22Rv1 (cell line): ENCODE results near the gene XPC.

Experiments used
- H3K27ac ChIP-seq: fragments of 450-650 bp; 2 replicates; pipeline ENCODE4 v1.5.1; 2017
- ZFX ChIP-seq: fragments of 450-650 bp; IDR thresholded peaks from 2 replicates; pipeline ENCODE4 v1.6.1; 2017; ENCODE audit warnings: antibody characterized with exemption, borderline replicate concordance
- TF ChIP-seq, protein P1 (sequence below): fragments of 450-650 bp; IDR thresholded peaks from 2 replicates; pipeline ENCODE4 v1.5.1; 2017; ENCODE audit warnings: mild to moderate bottlenecking

The XPC gene

DNA sequence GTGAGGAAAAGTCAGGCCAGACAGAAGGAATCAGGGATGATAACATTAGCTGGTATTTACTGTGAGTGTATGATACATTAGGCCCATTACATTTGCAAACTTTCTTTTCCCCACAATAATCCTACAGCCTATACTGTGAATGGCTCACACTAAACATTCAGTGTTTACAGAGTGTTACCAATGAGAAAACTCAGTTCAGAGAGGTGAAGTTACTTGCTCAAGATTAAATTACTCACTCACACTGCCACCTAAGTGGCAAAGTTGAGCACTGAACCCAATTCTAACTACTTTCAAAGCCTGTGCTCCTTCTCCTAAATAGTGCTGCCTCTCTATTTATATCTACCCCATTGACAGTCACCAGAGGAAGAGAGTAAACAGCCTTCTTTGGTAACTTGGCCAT lies 8.5 kb downstream of the XPC start:
- H3K27ac ChIP-seq = no peak overlapping the region
- TF ChIP-seq, protein P1, sequence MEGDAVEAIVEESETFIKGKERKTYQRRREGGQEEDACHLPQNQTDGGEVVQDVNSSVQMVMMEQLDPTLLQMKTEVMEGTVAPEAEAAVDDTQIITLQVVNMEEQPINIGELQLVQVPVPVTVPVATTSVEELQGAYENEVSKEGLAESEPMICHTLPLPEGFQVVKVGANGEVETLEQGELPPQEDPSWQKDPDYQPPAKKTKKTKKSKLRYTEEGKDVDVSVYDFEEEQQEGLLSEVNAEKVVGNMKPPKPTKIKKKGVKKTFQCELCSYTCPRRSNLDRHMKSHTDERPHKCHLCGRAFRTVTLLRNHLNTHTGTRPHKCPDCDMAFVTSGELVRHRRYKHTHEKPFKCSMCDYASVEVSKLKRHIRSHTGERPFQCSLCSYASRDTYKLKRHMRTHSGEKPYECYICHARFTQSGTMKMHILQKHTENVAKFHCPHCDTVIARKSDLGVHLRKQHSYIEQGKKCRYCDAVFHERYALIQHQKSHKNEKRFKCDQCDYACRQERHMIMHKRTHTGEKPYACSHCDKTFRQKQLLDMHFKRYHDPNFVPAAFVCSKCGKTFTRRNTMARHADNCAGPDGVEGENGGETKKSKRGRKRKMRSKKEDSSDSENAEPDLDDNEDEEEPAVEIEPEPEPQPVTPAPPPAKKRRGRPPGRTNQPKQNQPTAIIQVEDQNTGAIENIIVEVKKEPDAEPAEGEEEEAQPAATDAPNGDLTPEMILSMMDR = no peak
- no peak for TF ChIP-seq ZFX

DNA sequence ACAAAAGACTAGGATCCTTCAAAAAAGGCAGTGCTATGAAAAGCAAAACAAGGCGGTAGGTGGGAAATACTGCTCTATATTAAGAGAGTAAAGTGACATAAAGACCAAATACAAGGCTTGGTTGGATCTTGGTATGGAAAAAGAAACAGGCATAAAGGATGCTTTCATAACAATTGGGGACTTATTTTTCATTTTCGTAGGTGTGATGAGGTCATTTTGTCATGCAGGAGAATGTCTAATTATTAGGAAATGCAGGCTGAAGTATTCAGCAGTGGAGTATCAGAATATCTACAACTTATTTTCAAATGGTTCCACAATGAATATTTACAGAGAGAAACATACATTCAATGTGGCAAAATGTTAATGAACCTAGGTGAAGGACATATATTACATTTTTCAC lies 9.0 kb downstream of the XPC start:
- TF ChIP-seq, protein P1 = no peak
- TF ChIP-seq ZFX = no peak
- H3K27ac ChIP-seq = no peak overlapping the region

DNA sequence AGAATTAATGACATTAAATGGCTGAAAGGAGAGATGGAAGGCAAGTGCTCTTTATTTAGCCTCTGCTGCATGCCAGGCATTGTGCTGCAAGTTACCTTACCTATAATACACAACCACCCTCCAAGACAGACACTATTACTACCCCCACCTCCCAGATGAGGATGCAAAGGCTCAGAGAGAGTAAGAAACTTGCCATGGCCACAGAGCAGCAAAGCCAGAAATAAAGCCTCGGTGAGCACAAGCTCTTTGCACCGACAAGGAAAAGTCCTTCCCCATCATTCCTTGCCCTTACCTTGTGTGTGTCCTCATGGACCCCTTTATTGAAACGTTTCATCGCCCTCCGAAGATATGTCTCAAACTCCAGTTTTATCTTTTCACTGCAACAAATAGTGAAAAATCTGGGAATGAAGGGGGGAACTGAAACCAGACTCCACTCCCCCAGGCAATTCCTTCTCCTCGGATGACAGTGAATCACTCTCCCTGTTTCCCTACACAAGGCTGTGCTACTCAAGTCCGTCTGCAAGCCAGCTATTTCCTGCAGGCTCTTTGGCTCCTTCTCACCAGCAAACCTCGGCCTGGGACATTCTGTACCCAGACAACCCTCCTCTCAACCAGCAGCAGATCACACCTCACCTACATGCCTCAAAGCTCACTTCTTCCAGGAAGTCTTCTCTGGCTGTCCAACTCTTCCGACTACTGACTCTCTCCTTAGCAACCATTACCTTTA lies 11.4 kb downstream of the XPC start:
- no peak overlapping the region for H3K27ac ChIP-seq
- TF ChIP-seq ZFX = no peak
- TF ChIP-seq, protein P1 = no peak

DNA sequence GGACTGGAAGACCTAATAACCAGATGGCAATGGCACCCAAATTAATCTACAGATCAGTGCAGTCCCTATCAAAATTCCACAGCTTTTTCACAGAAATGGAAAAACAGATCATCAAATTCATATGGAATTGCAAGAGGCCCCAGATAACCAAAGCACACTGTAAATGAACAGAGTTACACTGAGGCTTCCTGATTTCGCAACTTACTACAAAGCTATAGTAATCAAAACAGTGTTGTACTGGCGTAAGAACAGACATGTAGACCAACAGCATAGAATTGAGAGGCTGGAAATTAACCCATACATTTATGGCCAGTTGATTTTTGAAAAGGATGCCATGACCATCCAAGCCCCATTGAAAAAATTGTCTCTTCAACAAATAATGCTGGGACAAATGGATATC lies 16.2 kb downstream of the XPC start:
- TF ChIP-seq, protein P1 = no peak
- no peak for TF ChIP-seq ZFX

DNA sequence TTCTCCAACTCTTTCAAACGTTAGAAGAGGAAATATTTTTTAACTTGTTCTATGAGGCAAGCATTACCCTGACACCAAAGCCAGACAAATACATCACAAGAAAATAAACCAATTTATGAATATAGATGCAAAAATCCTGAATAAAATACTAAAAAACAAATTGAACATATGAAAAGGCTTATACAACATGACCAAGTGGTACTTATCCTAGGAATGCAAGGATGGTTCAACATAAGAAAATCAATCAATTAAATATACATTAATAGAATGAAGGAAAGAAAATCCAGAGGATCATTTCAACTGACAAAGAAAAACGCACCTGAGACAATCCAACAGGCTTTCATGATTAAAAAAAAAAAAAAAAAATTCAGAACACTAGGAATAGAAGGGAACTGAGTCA lies 17.1 kb downstream of the XPC start:
- no peak overlapping the region for H3K27ac ChIP-seq
- no peak for TF ChIP-seq ZFX
- TF ChIP-seq, protein P1 = no peak

More for the DNA sequence above, 16.2 kb downstream of the XPC start:
- no peak overlapping the region for H3K27ac ChIP-seq

DNA sequence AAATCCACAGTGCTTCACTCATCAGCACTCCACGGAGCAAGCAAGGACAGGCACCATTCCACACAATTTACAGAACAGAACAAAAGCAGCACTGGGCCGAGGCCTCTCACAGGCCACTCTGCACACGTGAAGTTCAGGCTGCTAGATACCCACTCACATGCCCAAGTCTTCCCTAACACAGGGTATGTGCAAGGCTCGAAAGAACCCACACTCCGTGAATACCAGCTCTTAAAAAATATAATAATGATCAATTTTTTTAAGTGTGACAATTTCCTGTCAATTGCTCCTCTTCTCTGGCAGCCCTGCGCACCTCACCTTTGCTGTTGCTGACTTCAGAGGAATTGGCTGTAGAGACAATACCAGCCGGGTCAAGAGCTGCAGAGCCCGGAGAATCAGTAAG lies 19.0 kb downstream of the XPC start:
- TF ChIP-seq ZFX = no peak
- no peak overlapping the region for H3K27ac ChIP-seq

DNA sequence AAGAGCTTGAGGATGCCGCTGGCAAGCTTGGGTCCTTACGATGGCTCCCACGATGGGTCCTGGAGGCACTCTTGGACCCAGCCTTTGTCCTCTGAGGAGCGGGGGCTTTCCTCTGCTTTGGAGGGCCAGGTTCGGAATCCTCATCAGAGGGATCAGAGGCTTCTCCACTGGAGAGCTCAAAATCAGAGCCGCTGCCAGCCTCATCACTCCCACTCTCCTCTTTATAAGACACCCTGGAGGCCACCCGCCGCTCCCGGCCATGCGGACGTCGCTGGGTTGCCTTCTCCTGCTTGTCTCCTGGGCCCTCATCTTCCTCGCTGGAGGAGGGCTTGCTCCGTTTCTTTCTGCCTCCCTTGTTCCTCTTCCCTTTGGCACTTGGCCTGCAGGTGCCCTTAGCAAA lies 20.0 kb downstream of the XPC start:
- TF ChIP-seq, protein P1 = no peak
- TF ChIP-seq ZFX = no peak
- no peak overlapping the region for H3K27ac ChIP-seq

DNA sequence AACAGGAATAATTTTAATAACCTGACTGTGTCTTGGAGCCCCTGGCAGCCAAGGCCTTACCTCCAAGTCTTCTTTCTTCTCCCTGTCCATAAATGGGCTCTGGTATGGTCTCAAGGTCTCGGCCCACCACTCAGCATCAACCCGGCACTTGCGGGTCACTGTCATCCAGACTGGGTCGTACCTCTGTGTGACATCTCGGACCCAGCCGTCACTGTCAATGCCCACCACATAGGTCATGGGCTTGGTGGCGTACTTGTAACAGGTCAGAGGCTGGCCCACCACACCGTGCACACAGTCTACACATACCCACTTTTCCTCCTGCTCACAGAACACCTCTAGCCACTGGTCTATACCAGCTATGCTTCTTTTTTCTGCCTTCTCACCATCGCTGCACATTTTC lies 20.4 kb downstream of the XPC start:
- TF ChIP-seq, protein P1 = no peak
- no peak for TF ChIP-seq ZFX
- H3K27ac ChIP-seq = no peak overlapping the region
